Suprapubic skin (tissue), 3 donors: ENCODE data around the gene SZT2.

Source experiments
- CTCF ChIP-seq, 2 donors: fragments of 200-600 bp in 1 of 2; fragments of 450-650 bp in 1 of 2; sonication (generic) in 1 of 2; IDR thresholded peaks; one replicate each; pipeline ENCODE4 v1.5.1; 2016 to 2019; ENCODE audit warnings: antibody characterized with exemption in 2 of 2, mild to moderate bottlenecking in 1 of 2, moderate library complexity in 1 of 2
- POLR2AphosphoS5 ChIP-seq, 3 donors: sonication (generic); formaldehyde crosslinking; IDR thresholded peaks; one replicate each; pipeline ENCODE4 v1.6.1; 2017; ENCODE audit warnings: antibody characterized with exemption in 3 of 3

GRCh38 chr1:43372172-43372571 lies 17.5 kb upstream of the SZT2 start:
- TF ChIP-seq CTCF (IDR thresholded peaks at IDR 0.05) (no peak), POLR2AphosphoS5 (IDR thresholded peaks at IDR 0.05) (no peak)
